ENCODE data around the gene AHDC1. TPM values are rescaled to one million over a fixed set of nuclear protein-coding genes. Genes with fewer than 3 reads are reported as not detected.

Gene AHDC1
- total and polyA plus RNA-seq, 10 of the 15 experiments (the other 5 are each of a cell fraction or from before 2014, with no cell fraction given): 0.21 to 13.0 (median 1.4) TPM

DNA sequence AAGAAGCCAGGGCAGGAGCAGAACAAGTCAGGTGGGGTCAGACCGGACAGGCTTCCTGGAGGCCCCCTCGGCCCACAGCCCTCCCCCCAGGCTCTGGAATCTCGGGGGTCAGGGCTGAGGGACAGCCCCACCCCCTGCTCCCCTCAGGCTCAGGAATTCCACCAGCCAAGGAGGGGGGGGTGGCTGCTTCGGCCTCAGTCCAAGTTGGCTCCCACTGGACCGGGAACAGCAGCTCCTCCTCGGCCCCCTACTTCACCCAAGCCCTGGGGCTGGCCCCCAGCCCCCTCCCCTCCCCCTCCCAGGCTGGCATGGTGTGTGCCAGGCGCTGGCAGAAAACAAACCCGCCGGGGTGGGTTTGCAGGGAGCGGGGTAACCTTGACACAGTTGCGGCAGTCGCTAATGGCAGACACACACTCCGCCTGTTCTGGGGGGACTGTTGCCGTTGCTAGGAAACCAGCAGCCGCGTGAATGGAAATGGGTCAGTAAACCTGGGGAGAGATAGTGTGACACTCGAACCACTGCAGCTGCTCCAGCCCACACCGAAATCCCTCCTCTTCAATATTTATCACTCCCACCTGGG is 32.4 kb downstream of the AHDC1 start (continued):
- TF ChIP-seq, protein P1, sequence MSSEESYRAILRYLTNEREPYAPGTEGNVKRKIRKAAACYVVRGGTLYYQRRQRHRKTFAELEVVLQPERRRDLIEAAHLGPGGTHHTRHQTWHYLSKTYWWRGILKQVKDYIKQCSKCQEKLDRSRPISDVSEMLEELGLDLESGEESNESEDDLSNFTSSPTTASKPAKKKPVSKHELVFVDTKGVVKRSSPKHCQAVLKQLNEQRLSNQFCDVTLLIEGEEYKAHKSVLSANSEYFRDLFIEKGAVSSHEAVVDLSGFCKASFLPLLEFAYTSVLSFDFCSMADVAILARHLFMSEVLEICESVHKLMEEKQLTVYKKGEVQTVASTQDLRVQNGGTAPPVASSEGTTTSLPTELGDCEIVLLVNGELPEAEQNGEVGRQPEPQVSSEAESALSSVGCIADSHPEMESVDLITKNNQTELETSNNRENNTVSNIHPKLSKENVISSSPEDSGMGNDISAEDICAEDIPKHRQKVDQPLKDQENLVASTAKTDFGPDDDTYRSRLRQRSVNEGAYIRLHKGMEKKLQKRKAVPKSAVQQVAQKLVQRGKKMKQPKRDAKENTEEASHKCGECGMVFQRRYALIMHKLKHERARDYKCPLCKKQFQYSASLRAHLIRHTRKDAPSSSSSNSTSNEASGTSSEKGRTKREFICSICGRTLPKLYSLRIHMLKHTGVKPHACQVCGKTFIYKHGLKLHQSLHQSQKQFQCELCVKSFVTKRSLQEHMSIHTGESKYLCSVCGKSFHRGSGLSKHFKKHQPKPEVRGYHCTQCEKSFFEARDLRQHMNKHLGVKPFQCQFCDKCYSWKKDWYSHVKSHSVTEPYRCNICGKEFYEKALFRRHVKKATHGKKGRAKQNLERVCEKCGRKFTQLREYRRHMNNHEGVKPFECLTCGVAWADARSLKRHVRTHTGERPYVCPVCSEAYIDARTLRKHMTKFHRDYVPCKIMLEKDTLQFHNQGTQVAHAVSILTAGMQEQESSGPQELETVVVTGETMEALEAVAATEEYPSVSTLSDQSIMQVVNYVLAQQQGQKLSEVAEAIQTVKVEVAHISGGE (CRISPR knock-in tag; IDR thresholded peaks at IDR 0.05): no peak
- TF ChIP-seq, protein P2, sequence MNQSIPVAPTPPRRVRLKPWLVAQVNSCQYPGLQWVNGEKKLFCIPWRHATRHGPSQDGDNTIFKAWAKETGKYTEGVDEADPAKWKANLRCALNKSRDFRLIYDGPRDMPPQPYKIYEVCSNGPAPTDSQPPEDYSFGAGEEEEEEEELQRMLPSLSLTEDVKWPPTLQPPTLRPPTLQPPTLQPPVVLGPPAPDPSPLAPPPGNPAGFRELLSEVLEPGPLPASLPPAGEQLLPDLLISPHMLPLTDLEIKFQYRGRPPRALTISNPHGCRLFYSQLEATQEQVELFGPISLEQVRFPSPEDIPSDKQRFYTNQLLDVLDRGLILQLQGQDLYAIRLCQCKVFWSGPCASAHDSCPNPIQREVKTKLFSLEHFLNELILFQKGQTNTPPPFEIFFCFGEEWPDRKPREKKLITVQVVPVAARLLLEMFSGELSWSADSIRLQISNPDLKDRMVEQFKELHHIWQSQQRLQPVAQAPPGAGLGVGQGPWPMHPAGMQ (IDR thresholded peaks at IDR 0.05; ENCODE audit: borderline replicate concordance): no peak
- TF ChIP-seq ATF7 (IDR thresholded peaks at IDR 0.05; ENCODE audit: low read depth) (no peak), SREBF1 (IDR thresholded peaks at IDR 0.05; ENCODE audit: low read length) (no peak), ZNF274 (IDR thresholded peaks at IDR 0.05; ENCODE audit: insufficient read depth, insufficient read length) (no peak)

DNA sequence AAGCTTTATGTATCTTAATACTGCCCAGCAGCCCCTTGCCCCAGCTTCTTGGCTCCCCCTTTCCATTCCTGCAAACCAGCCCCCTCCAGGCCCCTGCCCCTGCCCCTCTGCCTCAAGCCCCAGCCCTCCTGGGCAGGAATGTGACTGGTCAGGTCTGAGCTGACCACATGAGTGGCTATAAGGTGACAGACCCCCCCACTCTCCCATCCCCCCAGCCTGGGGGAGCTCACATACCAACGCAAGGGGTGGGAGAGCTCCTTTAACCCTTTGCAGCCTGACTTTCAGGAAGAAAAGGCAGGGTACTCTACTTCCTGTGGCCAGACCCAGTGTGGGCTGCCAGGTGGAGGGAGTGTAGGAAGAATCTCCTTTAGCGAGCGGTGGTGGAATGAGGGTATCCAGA is 33.2 kb downstream of the AHDC1 start:
- RAD21 ChIA-PET (ENCODE audit: unreplicated experiment): interaction anchor here (1.6 to 2.7 kb wide), 2 partner anchors 25 to 155 kb away, joined by 5 to 6 read pairs; no protein-coding TSS in a partner anchor
- in situ Hi-C loops (cut with MboI): no loop called here

More for the DNA sequence above, 33.2 kb downstream of the AHDC1 start:
- no peaks in the 10 kb centered on the region for H3K9me3 ChIP-seq (replicated peaks; ENCODE audit: control insufficient read depth, insufficient read depth, low read length)
- CTCF ChIA-PET: interaction anchor here (0.8 to 5.8 kb wide), 6 partner anchors 13 to 314 kb away, joined by 3 to 71 read pairs (median 20); partner anchors contain the start of gene AHDC1
- H2AFZ ChIP-seq (ENCODE audit: control insufficient read depth, low read depth, low read length): no peak overlapping the region
- intact Hi-C loops (cut with micrococcal nuclease; ENCODE audit: unreplicated experiment): no loop called here
- BruUV-seq (replicated peaks): no TSS peak
- no peak for TF ChIP-seq SUZ12 (IDR thresholded peaks at IDR 0.05; ENCODE audit: unreplicated experiment)
- no peak for TF ChIP-seq ASH2L (IDR thresholded peaks at IDR 0.05; ENCODE audit: borderline replicate concordance, low read depth)
- TF ChIP-seq SMARCA5 (IDR thresholded peaks at IDR 0.05): no peak
- no peak for TF ChIP-seq BCL11A (IDR thresholded peaks at IDR 0.05; ENCODE audit: low read depth, low read length)
- TF ChIP-seq MEF2B (IDR thresholded peaks at IDR 0.05; ENCODE audit: partially characterized antibody, poor library complexity, severe bottlenecking): no peak
- TF ChIP-seq, protein P3, sequence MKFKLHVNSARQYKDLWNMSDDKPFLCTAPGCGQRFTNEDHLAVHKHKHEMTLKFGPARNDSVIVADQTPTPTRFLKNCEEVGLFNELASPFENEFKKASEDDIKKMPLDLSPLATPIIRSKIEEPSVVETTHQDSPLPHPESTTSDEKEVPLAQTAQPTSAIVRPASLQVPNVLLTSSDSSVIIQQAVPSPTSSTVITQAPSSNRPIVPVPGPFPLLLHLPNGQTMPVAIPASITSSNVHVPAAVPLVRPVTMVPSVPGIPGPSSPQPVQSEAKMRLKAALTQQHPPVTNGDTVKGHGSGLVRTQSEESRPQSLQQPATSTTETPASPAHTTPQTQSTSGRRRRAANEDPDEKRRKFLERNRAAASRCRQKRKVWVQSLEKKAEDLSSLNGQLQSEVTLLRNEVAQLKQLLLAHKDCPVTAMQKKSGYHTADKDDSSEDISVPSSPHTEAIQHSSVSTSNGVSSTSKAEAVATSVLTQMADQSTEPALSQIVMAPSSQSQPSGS (IDR thresholded peaks at IDR 0.05; ENCODE audit: low read length): no peak
- no peak for TF ChIP-seq NFYA (IDR thresholded peaks at IDR 0.05; ENCODE audit: borderline replicate concordance, low read depth, low read length)
- TF ChIP-seq JUNB (IDR thresholded peaks at IDR 0.05): no peak
- TF ChIP-seq RCOR1 (conservative IDR thresholded peaks at IDR 0.05; ENCODE audit: low read depth, low read length): no peak
- TF ChIP-seq ZNF384 (IDR thresholded peaks at IDR 0.05; ENCODE audit: borderline replicate concordance, low read depth, low read length): no peak
- no peak for TF ChIP-seq MYB (IDR thresholded peaks at IDR 0.05; ENCODE audit: borderline replicate concordance, low read depth, low read length)
- TF ChIP-seq ZNF274 (IDR thresholded peaks at IDR 0.05; ENCODE audit: insufficient read depth, insufficient read length): no peak
- H3K27ac ChIP-seq (ENCODE audit: control insufficient read depth, insufficient read depth): no peak overlapping the region
- H4K20me1 ChIP-seq (ENCODE audit: control insufficient read depth, insufficient read depth): no peaks in the 10 kb centered on the region; the same call in 1 of the 2 replicates
- no peaks in the 10 kb centered on the region for H3K27me3 ChIP-seq (replicated peaks in 1 of 2; ENCODE audit: control insufficient read depth in 2 of 2, insufficient read depth in 2 of 2, low read length in 1 of 2)
- FAIRE-seq (no peak), ATAC-seq (no peak), DNase-seq (ENCODE audit: low read depth, low spot score) (no peak)
- WGBS (ENCODE audit: insufficient coverage, insufficient replicate concordance, low lambda C conversion rate, missing lambda C conversion rate): 71% methylated on average over 3 of the region's 3 CpGs
- POLR2A ChIA-PET: interaction anchor here (1.0 kb wide), 1 partner anchor 10 kb away, joined by 4 read pairs; no protein-coding TSS in a partner anchor
- no peak overlapping the region for H3K4me3 ChIP-seq
- no peaks in the 10 kb centered on the region for H3K36me3 ChIP-seq (ENCODE audit: control insufficient read depth in 2 of 2, insufficient read depth in 2 of 2, low read length in 1 of 2)
- H3K79me2 ChIP-seq (ENCODE audit: control insufficient read depth, insufficient read depth, low read length): no peaks in the 10 kb centered on the region; the same call in none of the 2 replicates
- H3K4me2 ChIP-seq (ENCODE audit: control insufficient read depth, insufficient read depth): no peak overlapping the region
- peaks cover 7% of the 10 kb centered on the region; the same call in 1 of the 2 replicates for H3K4me1 ChIP-seq (ENCODE audit: control insufficient read depth, insufficient read depth, low read length)
- SMC1A ChIA-PET (ENCODE audit: uncharacterized antibody, unreplicated experiment): interaction anchor here (1.3 to 2.1 kb wide), 3 partner anchors 14 to 36 kb away, joined by 3 to 7 read pairs (median 6); no protein-coding TSS in a partner anchor
- H3K9ac ChIP-seq (ENCODE audit: control insufficient read depth, insufficient read depth, low read length): no peak overlapping the region
